ENCODE measurements around the gene GALNS. TPM values are rescaled to one million over a fixed set of nuclear protein-coding genes. Genes with fewer than 3 reads are reported as not detected.
"Not testable (repeated sequence)": the region's sequence is repeated elsewhere in the genome, so short reads cannot be mapped to it uniquely, and the experiment has no call there.

GALNS gene
- total RNA-seq, 1 donor from 2014 or later = 23.1 TPM

GRCh38 chr16:88774544-88775393, 82.0 kb downstream of the GALNS start:
- ATAC-seq (no peak), DNase-seq (ENCODE audit: low spot score) (no peak)

GRCh38 chr16:88773812-88774291, 82.9 kb downstream of the GALNS start:
- ATAC-seq (peak; percentile 34), DNase-seq (ENCODE audit: low spot score) (no peak)

GRCh38 chr16:88772871-88773811, 83.6 kb downstream of the GALNS start:
- DNase-seq (ENCODE audit: low spot score) = no peak
- ATAC-seq = no peak

GRCh38 chr16:88771781-88772180, 85.0 kb downstream of the GALNS start:
- not testable (repeated sequence) for DNase-seq (ENCODE audit: low spot score); ATAC-seq

GRCh38 chr16:88771294-88771772, 85.4 kb downstream of the GALNS start:
- no peak for DNase-seq (ENCODE audit: low spot score)
- no peak for ATAC-seq

GRCh38 chr16:88770461-88771293, 86.1 kb downstream of the GALNS start:
- no peak for DNase-seq (ENCODE audit: low spot score)
- peak; percentile 25 for ATAC-seq

GRCh38 chr16:88769617-88770460, 86.9 kb downstream of the GALNS start:
- ATAC-seq (peak; percentile 4), DNase-seq (ENCODE audit: low spot score) (no peak)

- DNase-seq (ENCODE audit: low spot score) (peak; percentile 74), ATAC-seq (peak; percentile 60)
Measured at GRCh38 chr16:88768071-88768783, 88.5 kb downstream of the GALNS start.

GRCh38 chr16:88767546-88768070, 89.1 kb downstream of the GALNS start:
- no peak for DNase-seq (ENCODE audit: low spot score)
- ATAC-seq = no peak

- no peak for DNase-seq (ENCODE audit: low spot score)
Measured at GRCh38 chr16:88766975-88767374, 89.8 kb downstream of the GALNS start.

GRCh38 chr16:88764913-88765349, 91.8 kb downstream of the GALNS start:
- peak; percentile 4 for ATAC-seq
- no peak for DNase-seq (ENCODE audit: low spot score)

More at GRCh38 chr16:88766975-88767374, 89.8 kb downstream of the GALNS start:
- no peak for ATAC-seq

- no peak for ATAC-seq
Measured at GRCh38 chr16:88764080-88764479, 92.7 kb downstream of the GALNS start.

More at GRCh38 chr16:88764080-88764479, 92.7 kb downstream of the GALNS start:
- no peak for DNase-seq (ENCODE audit: low spot score)

Other genes starting within 250 kb of the GALNS start
- not detected for gene IL17C, start 218.4 kb downstream of the GALNS start, total RNA-seq
- 32.5 TPM for gene CYBA, start 205.9 kb downstream of the GALNS start, total RNA-seq
- 16.2 TPM for gene MVD, start 193.9 kb downstream of the GALNS start, total RNA-seq
- 0.43 TPM for gene SNAI3, start 170.4 kb downstream of the GALNS start, total RNA-seq
- 10.4 TPM for gene RNF166, start 150.5 kb downstream of the GALNS start, total RNA-seq
- gene CTU2, start 150.4 kb downstream of the GALNS start, total RNA-seq = 8.3 TPM
- gene PIEZO1, start 71.7 kb downstream of the GALNS start, total RNA-seq = 67.8 TPM
- 0.50 TPM for gene CDT1, start 53.2 kb downstream of the GALNS start, total RNA-seq
- 68.9 TPM for gene APRT, start 45.0 kb downstream of the GALNS start, total RNA-seq
- gene TRAPPC2L, start 180 bp upstream of the GALNS start, total RNA-seq = 20.2 TPM
- 0.23 TPM for gene PABPN1L, start 9.7 kb upstream of the GALNS start, total RNA-seq
- gene CBFA2T3, start 120.3 kb upstream of the GALNS start, total RNA-seq = 11.0 TPM
- 25.5 TPM for gene ACSF3, start 236.9 kb upstream of the GALNS start, total RNA-seq